Gastrocnemius medialis (tissue), 4 donors: ENCODE measurements around the gene ANXA2R. TPM values are rescaled to one million over a fixed set of nuclear protein-coding genes. Genes with fewer than 3 reads are reported as not detected.
A peak's percentile ranks its signal among the peaks of the same experiment; 100 is the strongest.
"Not testable (repeated sequence)": the region's sequence is repeated elsewhere in the genome, so short reads cannot be mapped to it uniquely, and the experiment has no call there.

Experiments used
- ATAC-seq, 2 donors: fragments of 150-250 bp; one replicate each; pipeline ENCODE4 v1.9.1; 2016
- DNase-seq, 2 donors: peaks; one replicate each; pipeline ENCODE4 v3.0.0-alpha.2; 2019
- H3K27ac ChIP-seq, 4 donors: fragments of 200-600 bp; sonication (generic); 1 replicate in 1 of 4; 2 replicates in 3 of 4; pipeline ENCODE4 v1.5.1; 2016 to 2018; ENCODE audit warnings: mild to moderate bottlenecking in 2 of 4, moderate library complexity in 1 of 4
- H3K27me3 ChIP-seq, 3 donors: fragments of 200-600 bp; sonication (generic) in 2 of 3; 1 replicate in 1 of 3; 2 replicates in 2 of 3; pipeline versions ENCODE4 v1.5.1 to v1.6.0; 2016 to 2019; ENCODE audit warnings: mild to moderate bottlenecking in 1 of 3, moderate library complexity in 1 of 3
- H3K36me3 ChIP-seq, 2 donors: fragments of 200-600 bp; sonication (generic) in 1 of 2; one replicate each; pipeline ENCODE4 v1.5.1; 2017 to 2018
- H3K4me1 ChIP-seq, 2 donors: fragments of 200-600 bp; sonication (generic) in 1 of 2; one replicate each; pipeline ENCODE4 v1.5.1; 2016 to 2017; ENCODE audit warnings: mild to moderate bottlenecking in 2 of 2
- H3K4me3 ChIP-seq, 4 donors: fragments of 200-600 bp; sonication (generic) in 3 of 4; 1 replicate in 1 of 4; 2 replicates in 3 of 4; pipeline ENCODE4 v1.5.1; 2016 to 2019; ENCODE audit warnings: mild to moderate bottlenecking in 2 of 4
- H3K9me3 ChIP-seq, 3 donors: fragments of 200-600 bp; sonication (generic) in 2 of 3; 1 replicate in 1 of 3; 2 replicates in 2 of 3; pipeline ENCODE4 v1.5.1; 2016 to 2019
- CTCF ChIP-seq, 5 experiments: fragments of 450-650 bp in 3 of 5; fragments of 200-600 bp in 2 of 5; sonication (generic) in 2 of 5; IDR thresholded peaks in 4 of 5; conservative IDR thresholded peaks in 1 of 5; 1 replicate in 4 of 5; 2 replicates in 1 of 5; pipeline ENCODE4 v1.5.1; 2016 to 2019; ENCODE audit warnings: antibody characterized with exemption in 5 of 5, mild to moderate bottlenecking in 3 of 5, moderate library complexity in 3 of 5
- POLR2A ChIP-seq, 2 donors: fragments of 450-650 bp; IDR thresholded peaks; one replicate each; pipeline ENCODE4 v1.6.1; 2017; ENCODE audit warnings: antibody characterized with exemption in 2 of 2, mild to moderate bottlenecking in 2 of 2, moderate library complexity in 2 of 2
- in situ Hi-C, 4 donors: fragments of 200-750 bp; cut with MboI; loops; one replicate each; pipeline versions ENCODE4 v1.15.0 to v1.8.0; 2017; ENCODE audit warnings: low sequenced_read_pairs in 4 of 4
- intact Hi-C: fragments of 100-400 bp; cut with DNase I; formaldehyde crosslinking; loops from one replicate; pipeline ENCODE4 v1.15.1; 2023; ENCODE audit warnings: low total_unique reads
- total RNA-seq, 4 donors: library from RNA; depleted of rRNA; stranded (reverse); fragments of >200 nt; gene quantifications; one replicate each; pipeline versions ENCODE4 v1.1.0 to v1.2.3, GENCODE V29; 2016

The ANXA2R gene
- total RNA-seq, 4 donors from 2014 or later, result 1.1 to 3.3 (median 1.4) TPM

GRCh38 chr5:43078956-43079355, 38.8 kb upstream of the ANXA2R start:
- peaks cover 0 to 11% of the 10 kb centered on the region in 2 donors for H3K36me3 ChIP-seq
- ATAC-seq, result no peak
- H3K27me3 ChIP-seq, result no peaks in the 10 kb centered on the region
- H3K27ac ChIP-seq, result no peak overlapping the region
- H3K4me3 ChIP-seq, result no peak overlapping the region
- DNase-seq, result no peak
- H3K9me3 ChIP-seq, result no peaks in the 10 kb centered on the region
- in situ Hi-C loops (loop anchor here in 1 of 4 donors (25.0 kb wide), 1 partner anchor 233 kb away; the partner anchor contains the start of gene HMGCS1), intact Hi-C loops (loop anchor here (10.0 kb wide), 2 partner anchors 116 to 306 kb away; partner anchors contain the start of gene NIM1K)
- H3K4me1 ChIP-seq, result peaks cover 11 to 14% of the 10 kb centered on the region in 2 donors
- no peak for TF ChIP-seq POLR2A (IDR thresholded peaks at IDR 0.05)
- no peak for TF ChIP-seq CTCF (IDR thresholded peaks at IDR 0.05 in 4 of 5, conservative IDR thresholded peaks at IDR 0.05 in 1 of 5)

GRCh38 chr5:43077446-43078191, 37.5 kb upstream of the ANXA2R start:
- ATAC-seq, H3K4me3 ChIP-seq, H3K27me3 ChIP-seq, H3K9me3 ChIP-seq, DNase-seq, H3K27ac ChIP-seq: not testable (repeated sequence)
- in situ Hi-C loops, result loop anchor here in 1 of 4 donors (25.0 kb wide), 1 partner anchor 235 kb away; the partner anchor contains the start of gene HMGCS1
- intact Hi-C loops, result loop anchor here (10.0 kb wide), 2 partner anchors 117 to 307 kb away; partner anchors contain the start of gene NIM1K
- H3K4me1 ChIP-seq, result peaks cover 11 to 17% of the 10 kb centered on the region in 2 donors
- peaks cover 0 to 11% of the 10 kb centered on the region in 2 donors for H3K36me3 ChIP-seq

GRCh38 chr5:43075319-43076293, 35.5 kb upstream of the ANXA2R start:
- in situ Hi-C loops, result loop anchor here in 1 of 4 donors (25.0 kb wide), 1 partner anchor 237 kb away; the partner anchor contains the start of gene HMGCS1
- Histone ChIP-seq H3K27ac (peak overlapping the region; percentile 48 to 84 (median 69)), H3K4me3 (no peak overlapping the region), H3K4me1 (peaks cover 11 to 17% of the 10 kb centered on the region in 2 donors), H3K36me3 (peaks cover 0 to 20% of the 10 kb centered on the region in 2 donors), H3K27me3 (no peaks in the 10 kb centered on the region), H3K9me3 (no peaks in the 10 kb centered on the region)
- DNase-seq (peak in 1 of 2 donors; percentile 58), ATAC-seq (peak; percentile 50 to 73)
- intact Hi-C loops, result loop anchor here (10.0 kb wide), 2 partner anchors 119 to 309 kb away; partner anchors contain the start of gene NIM1K
- no peak for TF ChIP-seq POLR2A (IDR thresholded peaks at IDR 0.05)
- TF ChIP-seq CTCF (IDR thresholded peaks at IDR 0.05 in 4 of 5, conservative IDR thresholded peaks at IDR 0.05 in 1 of 5), result no peak

- H3K4me3 ChIP-seq, result no peak overlapping the region
- no peaks in the 10 kb centered on the region for H3K9me3 ChIP-seq
- DNase-seq, result no peak
- TF ChIP-seq POLR2A (IDR thresholded peaks at IDR 0.05), result no peak
- no peak for TF ChIP-seq CTCF (IDR thresholded peaks at IDR 0.05 in 4 of 5, conservative IDR thresholded peaks at IDR 0.05 in 1 of 5)
- H3K4me1 ChIP-seq, result peaks cover 11 to 17% of the 10 kb centered on the region in 2 donors
- H3K27ac ChIP-seq, result peak overlapping the region; percentile 48 to 84 (median 69)
- no peaks in the 10 kb centered on the region for H3K27me3 ChIP-seq
- in situ Hi-C loops, result loop anchor here in 1 of 4 donors (25.0 kb wide), 1 partner anchor 237 kb away; the partner anchor contains the start of gene HMGCS1
- ATAC-seq, result peak in 1 of 2 donors; percentile 11
- intact Hi-C loops, result loop anchor here (1.0 to 10.0 kb wide), 3 partner anchors 30 to 310 kb away; partner anchors contain the start of gene NIM1K
- H3K36me3 ChIP-seq, result peaks cover 0 to 18% of the 10 kb centered on the region in 2 donors
These were observed 34.8 kb upstream of the ANXA2R start for GRCh38 chr5:43074987-43075318.
